Ascending aorta (tissue), 2 donors: ENCODE results near the gene GBE1. TPM values are rescaled to one million over a fixed set of nuclear protein-coding genes. Genes with fewer than 3 reads are reported as not detected.

ENCODE experiments used
- DNase-seq, 2 donors: peaks; one replicate each; pipeline ENCODE4 v3.0.0-alpha.2; 2019; ENCODE audit warnings: low spot score in 2 of 2
- H3K27ac ChIP-seq, 2 donors: fragments of 200-600 bp; sonication (generic); one replicate each; pipeline ENCODE4 v1.5.1; 2016 to 2017; ENCODE audit warnings: mild to moderate bottlenecking in 1 of 2
- H3K27me3 ChIP-seq: fragments of 200-600 bp; sonication (generic); one replicate; pipeline ENCODE4 v1.5.1; 2017
- H3K36me3 ChIP-seq, 2 donors: fragments of 200-600 bp; sonication (generic); one replicate each; pipeline ENCODE4 v1.5.1; 2016
- H3K4me1 ChIP-seq, 2 donors: fragments of 200-600 bp; sonication (generic); one replicate each; pipeline ENCODE4 v1.5.1; 2016 to 2017; ENCODE audit warnings: mild to moderate bottlenecking in 1 of 2
- H3K4me3 ChIP-seq, 2 donors: fragments of 200-600 bp; sonication (generic); one replicate each; pipeline ENCODE4 v1.5.1; 2016 to 2017; ENCODE audit warnings: mild to moderate bottlenecking in 1 of 2
- H3K9me3 ChIP-seq, 2 donors: fragments of 200-600 bp; sonication (generic); one replicate each; pipeline ENCODE4 v1.5.1; 2016
- CTCF ChIP-seq, 3 experiments: fragments of 200-600 bp in 2 of 3; fragments of 450-650 bp in 1 of 3; sonication (generic) in 2 of 3; IDR thresholded peaks; one replicate each; pipeline ENCODE4 v1.5.1; 2016 to 2019; ENCODE audit warnings: antibody characterized with exemption in 3 of 3, mild to moderate bottlenecking in 1 of 3, moderate library complexity in 1 of 3
- intact Hi-C: fragments of 100-400 bp; cut with DNase I; formaldehyde crosslinking; loops from one replicate; pipeline ENCODE4 v1.15.1; 2023
- total RNA-seq: library from RNA; depleted of rRNA; stranded (reverse); fragments of >200 nt; gene quantifications from one replicate; pipeline ENCODE4 v1.1.0, GENCODE V29; 2016

The GBE1 gene
- total RNA-seq, 1 donor from 2014 or later = 20.8 TPM

GRCh38 chr3:81592101-81592500, 169.3 kb downstream of the GBE1 start:
- no peak for TF ChIP-seq CTCF (IDR thresholded peaks at IDR 0.05)
- H3K9me3 ChIP-seq = no peaks in the 10 kb centered on the region
- no peak overlapping the region for H3K27ac ChIP-seq
- intact Hi-C loops = no loop called here
- no peaks in the 10 kb centered on the region for H3K4me1 ChIP-seq
- DNase-seq = no peak
- peaks cover 0 to 11% of the 10 kb centered on the region in 2 donors for H3K36me3 ChIP-seq
- H3K4me3 ChIP-seq = no peak overlapping the region
- no peaks in the 10 kb centered on the region for H3K27me3 ChIP-seq

GRCh38 chr3:81585937-81586336, 175.5 kb downstream of the GBE1 start:
- Histone ChIP-seq H3K27me3 (no peaks in the 10 kb centered on the region), H3K4me1 (no peaks in the 10 kb centered on the region), H3K27ac (no peak overlapping the region), H3K36me3 (peaks cover 4 to 9% of the 10 kb centered on the region in 2 donors), H3K9me3 (no peaks in the 10 kb centered on the region), H3K4me3 (no peak overlapping the region)
- no peak for DNase-seq
- no peak for TF ChIP-seq CTCF (IDR thresholded peaks at IDR 0.05)
- intact Hi-C loops = no loop called here

- Histone ChIP-seq H3K36me3 (peaks cover 4 to 9% of the 10 kb centered on the region in 2 donors), H3K4me1 (no peaks in the 10 kb centered on the region), H3K27ac (no peak overlapping the region), H3K27me3 (no peaks in the 10 kb centered on the region), H3K4me3 (no peak overlapping the region), H3K9me3 (no peaks in the 10 kb centered on the region)
- intact Hi-C loops = no loop called here
- DNase-seq = no peak
- TF ChIP-seq CTCF (IDR thresholded peaks at IDR 0.05) = no peak
Measured at GRCh38 chr3:81585056-81585455, 176.4 kb downstream of the GBE1 start.

- Histone ChIP-seq H3K4me1 (no peaks in the 10 kb centered on the region), H3K27ac (no peak overlapping the region), H3K27me3 (no peaks in the 10 kb centered on the region), H3K4me3 (no peak overlapping the region), H3K36me3 (peaks cover 11 to 16% of the 10 kb centered on the region in 2 donors), H3K9me3 (no peaks in the 10 kb centered on the region)
- intact Hi-C loops = no loop called here
- peak in 2 of 3 experiments; percentile 37 to 51 for TF ChIP-seq CTCF (IDR thresholded peaks at IDR 0.05)
- no peak for DNase-seq
Measured at GRCh38 chr3:81581966-81582599, 179.4 kb downstream of the GBE1 start.

- Histone ChIP-seq H3K27ac (no peak overlapping the region), H3K27me3 (no peaks in the 10 kb centered on the region), H3K9me3 (no peaks in the 10 kb centered on the region), H3K4me3 (no peak overlapping the region), H3K36me3 (peaks cover 11 to 15% of the 10 kb centered on the region in 2 donors), H3K4me1 (no peaks in the 10 kb centered on the region)
- DNase-seq = no peak
- TF ChIP-seq CTCF (IDR thresholded peaks at IDR 0.05) = no peak
- intact Hi-C loops = no loop called here
Measured at GRCh38 chr3:81580355-81580754, 181.1 kb downstream of the GBE1 start.

GRCh38 chr3:81579744-81580143, 181.7 kb downstream of the GBE1 start:
- intact Hi-C loops = no loop called here
- Histone ChIP-seq H3K27me3 (no peaks in the 10 kb centered on the region), H3K36me3 (peaks cover 11 to 15% of the 10 kb centered on the region in 2 donors), H3K4me3 (no peak overlapping the region), H3K4me1 (no peaks in the 10 kb centered on the region), H3K27ac (no peak overlapping the region), H3K9me3 (no peaks in the 10 kb centered on the region)
- TF ChIP-seq CTCF (IDR thresholded peaks at IDR 0.05) = no peak
- DNase-seq = no peak
